Ishikawa (cell line): ENCODE results near the gene KIRREL3.

Source experiments
- CEBPB ChIP-seq: IDR thresholded peaks from 2 replicates; pipeline ENCODE4 v1.6.1; 2012
- CREB1 ChIP-seq: IDR thresholded peaks from 2 replicates; pipeline ENCODE4 v1.6.1; 2012; ENCODE audit warnings: low read depth
- EGR1 ChIP-seq: IDR thresholded peaks from 2 replicates; pipeline ENCODE4 v1.6.1; 2012
- EP300 ChIP-seq: IDR thresholded peaks from 2 replicates; pipeline ENCODE4 v1.6.1; 2012; ENCODE audit warnings: borderline replicate concordance
- FOXM1 ChIP-seq: IDR thresholded peaks from 2 replicates; pipeline ENCODE4 v1.6.1; 2012; ENCODE audit warnings: low read depth, borderline replicate concordance
- NFIC ChIP-seq: IDR thresholded peaks from 2 replicates; pipeline ENCODE4 v1.6.1; 2012
- RAD21 ChIP-seq: IDR thresholded peaks from 2 replicates; pipeline ENCODE4 v1.6.1; 2012; ENCODE audit warnings: low read depth
- TAF1 ChIP-seq: IDR thresholded peaks from 2 replicates; pipeline ENCODE4 v1.6.1; 2012; ENCODE audit warnings: low read depth, mild to moderate bottlenecking
- TCF12 ChIP-seq: IDR thresholded peaks from 2 replicates; pipeline ENCODE4 v1.6.1; 2012; ENCODE audit warnings: low read depth
- TEAD4 ChIP-seq: IDR thresholded peaks from 2 replicates; pipeline ENCODE4 v1.6.1; 2012
- YY1 ChIP-seq: IDR thresholded peaks from 2 replicates; pipeline ENCODE4 v1.6.1; 2012; ENCODE audit warnings: low read depth
- ZBTB7A ChIP-seq: IDR thresholded peaks from 2 replicates; pipeline ENCODE4 v1.6.1; 2012; ENCODE audit warnings: low read depth
- TF ChIP-seq, protein P1 (sequence below): IDR thresholded peaks from 2 replicates; pipeline ENCODE4 v1.6.1; 2012; ENCODE audit warnings: low read depth, mild to moderate bottlenecking
- TF ChIP-seq, protein P2 (sequence below): IDR thresholded peaks from 2 replicates; pipeline ENCODE4 v1.6.1; 2012
- TF ChIP-seq, protein P3 (sequence below): IDR thresholded peaks from 2 replicates; pipeline ENCODE4 v1.6.1; 2012

The KIRREL3 gene

DNA sequence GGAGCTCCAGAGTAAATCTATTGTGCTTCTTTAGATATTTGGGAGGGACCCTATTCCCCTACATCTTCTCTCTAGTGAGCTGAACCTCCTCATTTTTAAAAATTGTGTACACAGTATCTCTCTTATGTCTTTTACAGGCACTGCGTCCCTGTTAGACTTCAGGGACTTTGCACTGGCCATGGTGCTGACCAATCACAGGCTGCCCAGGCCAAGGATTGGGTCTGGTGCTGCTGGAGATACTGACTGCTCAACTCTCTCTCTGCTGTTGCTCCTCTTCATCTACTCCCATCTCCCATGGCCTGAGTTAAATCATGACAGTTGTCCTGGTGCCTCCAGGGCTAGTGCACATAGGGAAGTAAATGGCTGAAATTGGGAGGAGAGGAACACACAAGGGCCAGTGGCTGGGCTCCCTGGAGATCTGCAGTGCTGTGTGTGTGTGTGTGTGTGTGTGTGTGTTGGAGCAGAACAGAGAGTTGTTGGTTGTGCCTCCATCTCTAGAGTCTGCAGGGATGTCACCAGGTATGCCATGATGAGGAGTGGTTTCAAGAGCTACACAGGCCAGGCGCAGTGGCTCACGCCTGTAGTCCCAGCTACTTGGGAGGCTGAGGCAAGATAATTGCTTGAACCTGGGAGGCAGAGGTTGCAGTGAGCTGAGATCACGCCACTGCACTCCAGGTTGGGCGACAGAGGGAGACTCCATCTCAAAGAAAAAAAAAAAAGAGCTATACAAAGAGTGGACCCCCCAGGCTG lies 489.8 kb downstream of the KIRREL3 start:
- TF ChIP-seq, protein P1, sequence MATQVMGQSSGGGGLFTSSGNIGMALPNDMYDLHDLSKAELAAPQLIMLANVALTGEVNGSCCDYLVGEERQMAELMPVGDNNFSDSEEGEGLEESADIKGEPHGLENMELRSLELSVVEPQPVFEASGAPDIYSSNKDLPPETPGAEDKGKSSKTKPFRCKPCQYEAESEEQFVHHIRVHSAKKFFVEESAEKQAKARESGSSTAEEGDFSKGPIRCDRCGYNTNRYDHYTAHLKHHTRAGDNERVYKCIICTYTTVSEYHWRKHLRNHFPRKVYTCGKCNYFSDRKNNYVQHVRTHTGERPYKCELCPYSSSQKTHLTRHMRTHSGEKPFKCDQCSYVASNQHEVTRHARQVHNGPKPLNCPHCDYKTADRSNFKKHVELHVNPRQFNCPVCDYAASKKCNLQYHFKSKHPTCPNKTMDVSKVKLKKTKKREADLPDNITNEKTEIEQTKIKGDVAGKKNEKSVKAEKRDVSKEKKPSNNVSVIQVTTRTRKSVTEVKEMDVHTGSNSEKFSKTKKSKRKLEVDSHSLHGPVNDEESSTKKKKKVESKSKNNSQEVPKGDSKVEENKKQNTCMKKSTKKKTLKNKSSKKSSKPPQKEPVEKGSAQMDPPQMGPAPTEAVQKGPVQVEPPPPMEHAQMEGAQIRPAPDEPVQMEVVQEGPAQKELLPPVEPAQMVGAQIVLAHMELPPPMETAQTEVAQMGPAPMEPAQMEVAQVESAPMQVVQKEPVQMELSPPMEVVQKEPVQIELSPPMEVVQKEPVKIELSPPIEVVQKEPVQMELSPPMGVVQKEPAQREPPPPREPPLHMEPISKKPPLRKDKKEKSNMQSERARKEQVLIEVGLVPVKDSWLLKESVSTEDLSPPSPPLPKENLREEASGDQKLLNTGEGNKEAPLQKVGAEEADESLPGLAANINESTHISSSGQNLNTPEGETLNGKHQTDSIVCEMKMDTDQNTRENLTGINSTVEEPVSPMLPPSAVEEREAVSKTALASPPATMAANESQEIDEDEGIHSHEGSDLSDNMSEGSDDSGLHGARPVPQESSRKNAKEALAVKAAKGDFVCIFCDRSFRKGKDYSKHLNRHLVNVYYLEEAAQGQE, result peak; percentile 82
- TF ChIP-seq YY1, result no peak

DNA sequence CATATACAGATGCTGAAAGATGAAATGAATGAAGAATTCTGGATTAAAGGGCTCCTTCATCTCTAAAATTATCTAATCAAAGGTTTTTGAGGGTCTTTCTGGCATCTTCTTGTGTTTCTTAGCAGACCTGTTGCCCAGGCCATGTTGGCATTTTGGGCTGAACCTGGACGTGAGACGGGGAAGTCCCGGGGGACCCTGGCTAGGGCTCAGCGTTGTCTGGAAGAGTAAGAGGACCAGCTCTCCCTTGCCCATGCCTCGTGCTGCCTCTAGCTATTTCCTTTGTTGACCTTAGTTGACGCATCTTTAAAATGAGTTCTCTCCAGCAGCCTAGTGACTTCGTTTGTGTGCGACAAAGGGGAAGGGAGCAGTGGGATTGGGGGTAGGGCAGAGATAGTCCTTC lies 492.9 kb downstream of the KIRREL3 start:
- no peak for TF ChIP-seq EGR1
- TF ChIP-seq NFIC, result no peak
- TF ChIP-seq TAF1, result no peak
- TF ChIP-seq CEBPB, result no peak
- TF ChIP-seq, protein P2, sequence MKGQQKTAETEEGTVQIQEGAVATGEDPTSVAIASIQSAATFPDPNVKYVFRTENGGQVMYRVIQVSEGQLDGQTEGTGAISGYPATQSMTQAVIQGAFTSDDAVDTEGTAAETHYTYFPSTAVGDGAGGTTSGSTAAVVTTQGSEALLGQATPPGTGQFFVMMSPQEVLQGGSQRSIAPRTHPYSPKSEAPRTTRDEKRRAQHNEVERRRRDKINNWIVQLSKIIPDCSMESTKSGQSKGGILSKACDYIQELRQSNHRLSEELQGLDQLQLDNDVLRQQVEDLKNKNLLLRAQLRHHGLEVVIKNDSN, result no peak
- no peak for TF ChIP-seq CREB1
- TF ChIP-seq, protein P1, result no peak
- no peak for TF ChIP-seq FOXM1

DNA sequence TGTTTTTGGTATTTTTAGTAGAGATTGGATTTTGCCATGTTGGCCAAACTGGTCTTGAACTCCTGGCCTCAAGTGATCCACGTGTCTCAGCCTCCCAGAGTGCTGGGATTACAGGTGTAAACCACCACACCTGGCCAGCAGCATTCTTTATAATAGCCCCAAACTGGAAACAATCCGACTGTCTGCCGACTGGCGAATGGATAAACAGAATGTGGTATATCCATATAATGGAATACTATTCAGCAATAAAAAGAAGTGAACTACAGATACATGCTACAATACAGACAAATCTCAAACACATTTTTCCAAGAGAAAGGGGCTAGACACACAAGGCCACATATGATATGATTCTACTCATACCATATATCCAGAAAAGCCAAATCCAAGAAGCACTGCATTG lies 493.8 kb downstream of the KIRREL3 start:
- no peak for TF ChIP-seq CEBPB
- no peak for TF ChIP-seq NFIC
- TF ChIP-seq TAF1, result no peak
- TF ChIP-seq, protein P2, result no peak
- TF ChIP-seq, protein P3, sequence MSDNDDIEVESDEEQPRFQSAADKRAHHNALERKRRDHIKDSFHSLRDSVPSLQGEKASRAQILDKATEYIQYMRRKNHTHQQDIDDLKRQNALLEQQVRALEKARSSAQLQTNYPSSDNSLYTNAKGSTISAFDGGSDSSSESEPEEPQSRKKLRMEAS, result no peak
- TF ChIP-seq ZBTB7A, result no peak
- TF ChIP-seq RAD21, result no peak
- TF ChIP-seq EP300, result no peak
- TF ChIP-seq EGR1, result no peak

DNA sequence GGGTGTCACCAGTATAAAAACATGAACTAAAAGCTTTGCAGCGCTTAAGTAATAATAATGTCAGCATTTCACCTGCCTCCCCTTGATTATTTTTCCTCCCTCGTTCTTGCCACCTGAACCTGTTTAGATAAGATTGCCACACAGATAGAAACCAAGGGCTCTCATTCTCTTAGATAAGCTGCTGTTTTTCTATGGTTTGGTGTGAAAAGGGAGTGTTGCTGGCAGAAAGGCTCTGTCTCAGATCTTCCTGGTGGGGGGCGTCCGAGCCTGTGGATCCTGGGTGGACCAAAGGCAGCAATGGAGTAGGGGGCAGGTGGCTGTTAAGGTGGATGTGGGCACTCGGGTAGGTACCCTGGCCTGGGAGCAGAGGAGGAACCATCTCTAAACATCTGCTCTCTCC lies 497.6 kb downstream of the KIRREL3 start:
- TF ChIP-seq, protein P1, result no peak
- TF ChIP-seq EGR1 (no peak), TCF12 (no peak), NFIC (no peak), CREB1 (no peak), TAF1 (no peak), YY1 (no peak)
- TF ChIP-seq, protein P3, result no peak

DNA sequence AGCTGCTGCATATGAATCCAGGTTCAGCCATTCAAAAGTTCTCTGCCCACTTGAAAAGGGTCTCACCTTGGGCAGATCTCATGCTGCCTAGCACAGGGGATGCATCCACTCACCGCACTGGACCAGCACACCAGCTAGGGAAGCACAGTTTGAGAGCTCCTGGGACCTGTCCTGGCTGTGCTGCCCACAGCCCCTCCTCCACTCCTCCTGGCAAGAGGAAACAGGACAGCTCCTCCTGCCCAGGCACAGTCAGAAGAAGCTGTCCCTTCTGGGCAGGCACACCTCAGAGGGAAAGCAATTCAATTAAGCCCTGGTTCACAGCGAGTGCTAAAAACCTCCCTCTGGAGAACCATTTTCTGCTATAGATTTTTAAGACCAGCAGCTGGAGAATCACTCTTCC lies 498.4 kb downstream of the KIRREL3 start:
- TF ChIP-seq, protein P2, result no peak
- TF ChIP-seq TCF12 (no peak), CREB1 (no peak), ZBTB7A (no peak), EGR1 (no peak), FOXM1 (no peak), TEAD4 (no peak), EP300 (no peak), NFIC (no peak), YY1 (no peak), CEBPB (no peak), RAD21 (no peak), TAF1 (no peak)
- TF ChIP-seq, protein P1, result no peak
- TF ChIP-seq, protein P3, result no peak
